A549 (cell line): Measurements from ENCODE around the gene RABGGTB. TPM values are rescaled to one million over a fixed set of nuclear protein-coding genes. Genes with fewer than 3 reads are reported as not detected.
"Not testable (repeated sequence)": the region's sequence is repeated elsewhere in the genome, so short reads cannot be mapped to it uniquely, and the experiment has no call there.

Experiments
- ATAC-seq, 2 experiments: fragments of 200-7000 bp in 1 of 2; fragments of >200 bp in 1 of 2; cut with Nextera tagmentation in 1 of 2; cut with Tn5 transposase in 1 of 2; 3 replicates each; pipeline versions ENCODE4 v1.8.0 to v1.9.1; 2018 to 2020; ENCODE audit warnings: mild to moderate bottlenecking in 1 of 2, moderate library complexity in 1 of 2
- CTCF ChIA-PET: fragments of 300-600 bp; sonication (Branson Sonifier 250); formaldehyde crosslinking; extraction: SDS; loops from one replicate; lab custom pipeline; 2021; ENCODE audit warnings: antibody characterized with exemption, inconsistent platforms; lab: Yijun Ruan, JAX
- POLR2A ChIA-PET: fragments of 350-600 bp; formaldehyde crosslinking; extraction: SDS; loops from one replicate; lab custom pipeline; 2021; ENCODE audit warnings: antibody characterized with exemption, inconsistent platforms; lab: Yijun Ruan, JAX
- DNase-seq, 2 experiments: peaks; one replicate each; pipeline versions ENCODE4 v3.0.0 to v3.0.0-alpha.2; 2011 to 2016; ENCODE audit warnings: low read depth in 1 of 2, low spot score in 1 of 2
- FAIRE-seq: peaks from 2 replicates; lab custom pipeline; 2011; peaks lifted over from hg19 to GRCh38; lab: Jason Lieb, UNC
- H3K27ac ChIP-seq, 2 experiments: fragments of >200 bp; sonication (Bioruptor Twin); formaldehyde crosslinking; 3 replicates each; pipeline ENCODE4 v1.5.1; 2016 to 2017
- H3K4me1 ChIP-seq: fragments of >200 bp; sonication (Bioruptor Twin); formaldehyde crosslinking; 3 replicates; pipeline ENCODE4 v1.6.1; 2016
- H3K4me2 ChIP-seq: fragments of >200 bp; sonication (Bioruptor Twin); formaldehyde crosslinking; 3 replicates; pipeline ENCODE4 v1.6.1; 2016
- H3K4me3 ChIP-seq: fragments of >200 bp; sonication (Bioruptor Twin); formaldehyde crosslinking; 3 replicates; pipeline ENCODE4 v1.5.1; 2016
- H3K9me3 ChIP-seq: fragments of >200 bp; sonication (Bioruptor Twin); formaldehyde crosslinking; 3 replicates; pipeline ENCODE4 v1.6.1; 2016
- BHLHE40 ChIP-seq: IDR thresholded peaks from 2 replicates; pipeline ENCODE4 v1.6.1; 2012; ENCODE audit warnings: low read depth, low read length, inconsistent platforms
- EHF ChIP-seq: fragments of 250-450 bp; sonication (Bioruptor Pico); IDR thresholded peaks from 2 replicates; pipeline ENCODE4 v1.5.0; 2020; ENCODE audit warnings: mild to moderate bottlenecking
- ELK1 ChIP-seq: fragments of 150-350 bp; IDR thresholded peaks from 2 replicates; pipeline ENCODE4 v1.6.1; 2014; ENCODE audit warnings: low read depth, mild to moderate bottlenecking, low read length
- ESRRA ChIP-seq: fragments of 150-350 bp; IDR thresholded peaks from 2 replicates; pipeline ENCODE4 v1.6.1; 2014; ENCODE audit warnings: mild to moderate bottlenecking, low read length, borderline replicate concordance
- FOXS1 ChIP-seq: fragments of 250-450 bp; sonication (Bioruptor Pico); IDR thresholded peaks from 2 replicates; pipeline ENCODE4 v1.5.0; 2020; ENCODE audit warnings: mild to moderate bottlenecking, moderate library complexity
- HEYL ChIP-seq: fragments of 250-450 bp; sonication (Bioruptor Pico); IDR thresholded peaks from 2 replicates; pipeline ENCODE4 v1.8.0; 2021; ENCODE audit warnings: mild to moderate bottlenecking, moderate library complexity
- HMGXB4 ChIP-seq: fragments of 250-450 bp; sonication (Bioruptor Pico); IDR thresholded peaks from 2 replicates; pipeline ENCODE4 v1.5.0; 2021; ENCODE audit warnings: mild to moderate bottlenecking, moderate library complexity, borderline replicate concordance
- HOXA7 ChIP-seq: fragments of 250-450 bp; sonication (Bioruptor Pico); IDR thresholded peaks from 2 replicates; pipeline ENCODE4 v1.5.0; 2020; ENCODE audit warnings: mild to moderate bottlenecking, moderate library complexity
- HOXB5 ChIP-seq: fragments of 250-450 bp; sonication (Bioruptor Pico); IDR thresholded peaks from 2 replicates; pipeline ENCODE4 v1.5.0; 2020; ENCODE audit warnings: mild to moderate bottlenecking, moderate library complexity
- JUNB ChIP-seq: fragments of >200 bp; sonication (Bioruptor Twin); formaldehyde crosslinking; IDR thresholded peaks from 2 replicates; pipeline ENCODE4 v1.6.1; 2016
- KDM1A ChIP-seq: fragments of 200-600 bp; sonication (generic); IDR thresholded peaks from 2 replicates; pipeline ENCODE4 v1.6.1; 2016; ENCODE audit warnings: low read depth, mild to moderate bottlenecking
- MAFK ChIP-seq: fragments of 450-650 bp; IDR thresholded peaks from 2 replicates; pipeline ENCODE4 v1.6.1; 2014; ENCODE audit not compliant: partially characterized antibody
- PHF8 ChIP-seq: fragments of 200-600 bp; sonication (generic); IDR thresholded peaks from 2 replicates; pipeline ENCODE4 v1.6.1; 2016; ENCODE audit warnings: low read depth, mild to moderate bottlenecking, antibody characterized with exemption, moderate library complexity, borderline replicate concordance
- RARB ChIP-seq: fragments of 250-450 bp; sonication (Bioruptor Pico); IDR thresholded peaks from 2 replicates; pipeline ENCODE4 v1.8.0; 2021; ENCODE audit warnings: mild to moderate bottlenecking, moderate library complexity
- RCOR1 ChIP-seq: fragments of 150-350 bp; IDR thresholded peaks from 2 replicates; pipeline ENCODE4 v1.6.1; 2014; ENCODE audit warnings: antibody characterized with exemption, low read length, low read depth
- RFX5 ChIP-seq: fragments of 450-650 bp; IDR thresholded peaks from 2 replicates; pipeline ENCODE4 v1.7.1; 2014; ENCODE audit warnings: antibody characterized with exemption, mild to moderate bottlenecking, moderate library complexity
- RNF2 ChIP-seq: fragments of 200-600 bp; sonication (generic); IDR thresholded peaks from 2 replicates; pipeline ENCODE4 v1.6.1; 2016; ENCODE audit warnings: low read depth, mild to moderate bottlenecking, antibody characterized with exemption, moderate library complexity, borderline replicate concordance
- SREBF2 ChIP-seq: fragments of 450-650 bp; IDR thresholded peaks from 2 replicates; pipeline ENCODE4 v1.6.1; 2014; ENCODE audit warnings: mild to moderate bottlenecking, moderate library complexity
- ZC3H11A ChIP-seq: fragments of 450-650 bp; IDR thresholded peaks from 2 replicates; pipeline ENCODE4 v1.6.1; 2014; ENCODE audit warnings: antibody characterized with exemption, mild to moderate bottlenecking
- WGBS: methylation state at CpG from one replicate; pipeline ENCODE4 v1.1.6; 2017; ENCODE audit errors: missing lambda C conversion rate; 5-methylcytosine and 5-hydroxymethylcytosine counted together
- polyA plus RNA-seq, 4 experiments: library from polyadenylated mRNA; depleted of rRNA in 3 of 4; stranded (reverse); fragments of >200 nt; fragmentation: RNase III in 1 of 4; extraction: RNeasy Plus Mini Kit Qiagen cat#74134 plus additional on column Dnase treatment in 1 of 4; gene quantifications; 2 replicates in 3 of 4; 3 replicates in 1 of 4; pipeline ENCODE4 v1.2.3, GENCODE V29; 2011 to 2017
- TF ChIP-seq, protein P1 (sequence below): fragments of 200-600 bp; sonication (generic); IDR thresholded peaks from 2 replicates; pipeline ENCODE4 v1.6.1; 2016; ENCODE audit warnings: antibody characterized with exemption, mild to moderate bottlenecking, moderate library complexity

The RABGGTB gene
- polyA plus RNA-seq, 2 of the 4 experiments (the other 2 are of a cell fraction): 112 to 165 TPM

DNA sequence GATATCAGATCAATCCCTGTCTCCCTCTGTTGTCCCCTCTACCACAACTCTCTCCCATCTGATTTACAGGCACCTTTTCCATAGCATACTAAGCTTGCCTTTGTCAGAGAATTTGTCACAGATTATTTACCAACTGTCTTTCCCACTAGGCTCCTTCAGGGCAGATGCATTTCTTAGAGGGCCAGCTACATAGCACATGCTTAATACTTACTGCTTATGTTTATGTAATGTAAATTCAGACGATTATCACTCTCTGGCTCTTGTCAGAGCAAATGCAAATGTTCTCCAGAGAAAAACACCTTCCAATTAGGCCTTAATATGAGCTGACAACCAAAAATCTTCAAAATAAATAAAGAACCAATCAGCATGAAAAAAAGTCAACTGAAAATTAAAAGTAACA, 15.3 kb upstream of the RABGGTB start:
- Histone ChIP-seq H3K9me3 (no peaks in the 10 kb centered on the region), H3K27ac (no peak overlapping the region), H3K4me2 (no peak overlapping the region), H3K4me1 (peaks cover 3% of the 10 kb centered on the region; the same call in 2 of the 3 replicates), H3K4me3 (no peak overlapping the region)
- WGBS: 61% methylated on average over 1 of the region's 1 CpG
- POLR2A ChIA-PET: no interaction called here
- FAIRE-seq (no peak), DNase-seq (no peak), ATAC-seq (no peak)
- CTCF ChIA-PET: no interaction called here
- no peak for TF ChIP-seq BHLHE40
- no peak for TF ChIP-seq HOXA7 (CRISPR knock-in tag)
- TF ChIP-seq MAFK: no peak
- no peak for TF ChIP-seq ZC3H11A
- no peak for TF ChIP-seq ELK1
- no peak for TF ChIP-seq RARB (CRISPR knock-in tag)
- no peak for TF ChIP-seq HEYL (CRISPR knock-in tag)
- TF ChIP-seq PHF8: no peak

GRCh38 chr1:75771978-75772377, 14.1 kb upstream of the RABGGTB start:
- no peak for ATAC-seq
- POLR2A ChIA-PET: no interaction called here
- Histone ChIP-seq H3K4me1 (no peaks in the 10 kb centered on the region), H3K9me3 (no peaks in the 10 kb centered on the region), H3K27ac (no peak overlapping the region), H3K4me2 (no peak overlapping the region), H3K4me3 (no peak overlapping the region)
- FAIRE-seq: no peak
- WGBS: 45% methylated on average over 3 of the region's 3 CpGs
- CTCF ChIA-PET: no interaction called here
- no peak for DNase-seq
- TF ChIP-seq RCOR1 (no peak), EHF (CRISPR knock-in tag) (no peak), RARB (CRISPR knock-in tag) (no peak), SREBF2 (no peak), HOXB5 (CRISPR knock-in tag) (no peak), HMGXB4 (CRISPR knock-in tag) (no peak), KDM1A (no peak), ESRRA (no peak), FOXS1 (no peak), JUNB (no peak), RNF2 (no peak), RFX5 (no peak)
- TF ChIP-seq, protein P1, sequence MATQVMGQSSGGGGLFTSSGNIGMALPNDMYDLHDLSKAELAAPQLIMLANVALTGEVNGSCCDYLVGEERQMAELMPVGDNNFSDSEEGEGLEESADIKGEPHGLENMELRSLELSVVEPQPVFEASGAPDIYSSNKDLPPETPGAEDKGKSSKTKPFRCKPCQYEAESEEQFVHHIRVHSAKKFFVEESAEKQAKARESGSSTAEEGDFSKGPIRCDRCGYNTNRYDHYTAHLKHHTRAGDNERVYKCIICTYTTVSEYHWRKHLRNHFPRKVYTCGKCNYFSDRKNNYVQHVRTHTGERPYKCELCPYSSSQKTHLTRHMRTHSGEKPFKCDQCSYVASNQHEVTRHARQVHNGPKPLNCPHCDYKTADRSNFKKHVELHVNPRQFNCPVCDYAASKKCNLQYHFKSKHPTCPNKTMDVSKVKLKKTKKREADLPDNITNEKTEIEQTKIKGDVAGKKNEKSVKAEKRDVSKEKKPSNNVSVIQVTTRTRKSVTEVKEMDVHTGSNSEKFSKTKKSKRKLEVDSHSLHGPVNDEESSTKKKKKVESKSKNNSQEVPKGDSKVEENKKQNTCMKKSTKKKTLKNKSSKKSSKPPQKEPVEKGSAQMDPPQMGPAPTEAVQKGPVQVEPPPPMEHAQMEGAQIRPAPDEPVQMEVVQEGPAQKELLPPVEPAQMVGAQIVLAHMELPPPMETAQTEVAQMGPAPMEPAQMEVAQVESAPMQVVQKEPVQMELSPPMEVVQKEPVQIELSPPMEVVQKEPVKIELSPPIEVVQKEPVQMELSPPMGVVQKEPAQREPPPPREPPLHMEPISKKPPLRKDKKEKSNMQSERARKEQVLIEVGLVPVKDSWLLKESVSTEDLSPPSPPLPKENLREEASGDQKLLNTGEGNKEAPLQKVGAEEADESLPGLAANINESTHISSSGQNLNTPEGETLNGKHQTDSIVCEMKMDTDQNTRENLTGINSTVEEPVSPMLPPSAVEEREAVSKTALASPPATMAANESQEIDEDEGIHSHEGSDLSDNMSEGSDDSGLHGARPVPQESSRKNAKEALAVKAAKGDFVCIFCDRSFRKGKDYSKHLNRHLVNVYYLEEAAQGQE: no peak

GRCh38 chr1:75777812-75778211, 8.2 kb upstream of the RABGGTB start:
- ATAC-seq, H3K4me3 ChIP-seq, H3K27ac ChIP-seq, CTCF ChIA-PET, FAIRE-seq, H3K4me2 ChIP-seq, POLR2A ChIA-PET, H3K9me3 ChIP-seq, DNase-seq, H3K4me1 ChIP-seq: not testable (repeated sequence)
- 86% methylated on average over 2 of the region's 4 CpGs for WGBS

- WGBS: 80% methylated on average over 5 of the region's 5 CpGs
- H3K4me3 ChIP-seq, H3K4me1 ChIP-seq, H3K27ac ChIP-seq, DNase-seq, POLR2A ChIA-PET, H3K9me3 ChIP-seq, CTCF ChIA-PET, H3K4me2 ChIP-seq, ATAC-seq, FAIRE-seq: not testable (repeated sequence)
These were observed 7.4 kb upstream of the RABGGTB start for GRCh38 chr1:75778694-75779093.

DNA sequence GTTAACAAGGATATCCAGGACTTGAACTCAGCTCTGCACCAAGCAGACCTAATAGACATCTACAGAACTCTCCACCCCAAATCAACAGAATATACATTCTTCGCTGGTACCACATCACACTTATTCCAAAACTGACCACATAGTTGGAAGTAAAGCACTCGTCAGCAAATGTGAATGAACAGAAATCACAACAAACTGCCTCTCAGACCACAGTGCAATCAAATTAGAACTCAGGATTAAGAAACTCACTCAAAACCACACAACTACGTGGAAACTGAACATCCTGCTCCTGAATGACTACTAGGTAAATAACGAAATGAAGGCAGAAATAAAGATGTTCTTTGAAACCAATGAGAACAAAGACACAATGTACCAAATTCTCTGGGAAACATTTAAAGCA, 5.9 kb upstream of the RABGGTB start:
- H3K4me1 ChIP-seq, H3K27ac ChIP-seq, H3K4me2 ChIP-seq, POLR2A ChIA-PET, CTCF ChIA-PET, ATAC-seq, FAIRE-seq, H3K9me3 ChIP-seq, H3K4me3 ChIP-seq, DNase-seq: not testable (repeated sequence)
- 35% methylated on average over 4 of the region's 4 CpGs for WGBS
